ENCODE results near the gene OR6X1.
"Not testable (repeated sequence)": the region's sequence is repeated elsewhere in the genome, so short reads cannot be mapped to it uniquely, and the experiment has no call there.

Gene OR6X1

DNA sequence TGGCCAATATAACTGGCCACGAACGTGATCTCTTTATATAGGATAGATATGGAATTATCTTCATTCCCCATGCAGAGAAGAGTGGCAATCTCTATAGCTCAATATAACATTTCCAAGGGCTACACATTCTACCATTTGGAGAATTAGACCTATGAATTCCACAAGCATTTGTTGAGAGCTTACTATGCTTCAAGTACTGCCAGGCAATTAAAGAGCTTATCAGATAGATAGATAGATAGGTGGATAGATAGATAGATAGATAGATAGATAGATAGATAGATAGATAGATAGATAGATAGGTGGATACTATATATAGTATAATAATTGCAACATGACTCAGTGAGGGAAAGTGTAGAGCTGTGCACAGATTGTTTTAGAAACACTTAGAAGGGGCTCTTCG is 1.5 kb upstream of the OR6X1 start:
- DNase-seq (ENCODE audit: low read depth): no peak
- TF ChIP-seq, protein P1, sequence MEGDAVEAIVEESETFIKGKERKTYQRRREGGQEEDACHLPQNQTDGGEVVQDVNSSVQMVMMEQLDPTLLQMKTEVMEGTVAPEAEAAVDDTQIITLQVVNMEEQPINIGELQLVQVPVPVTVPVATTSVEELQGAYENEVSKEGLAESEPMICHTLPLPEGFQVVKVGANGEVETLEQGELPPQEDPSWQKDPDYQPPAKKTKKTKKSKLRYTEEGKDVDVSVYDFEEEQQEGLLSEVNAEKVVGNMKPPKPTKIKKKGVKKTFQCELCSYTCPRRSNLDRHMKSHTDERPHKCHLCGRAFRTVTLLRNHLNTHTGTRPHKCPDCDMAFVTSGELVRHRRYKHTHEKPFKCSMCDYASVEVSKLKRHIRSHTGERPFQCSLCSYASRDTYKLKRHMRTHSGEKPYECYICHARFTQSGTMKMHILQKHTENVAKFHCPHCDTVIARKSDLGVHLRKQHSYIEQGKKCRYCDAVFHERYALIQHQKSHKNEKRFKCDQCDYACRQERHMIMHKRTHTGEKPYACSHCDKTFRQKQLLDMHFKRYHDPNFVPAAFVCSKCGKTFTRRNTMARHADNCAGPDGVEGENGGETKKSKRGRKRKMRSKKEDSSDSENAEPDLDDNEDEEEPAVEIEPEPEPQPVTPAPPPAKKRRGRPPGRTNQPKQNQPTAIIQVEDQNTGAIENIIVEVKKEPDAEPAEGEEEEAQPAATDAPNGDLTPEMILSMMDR (IDR thresholded peaks at IDR 0.05; ENCODE audit: insufficient read depth, low read depth, low read length, missing control alignments): no peak
- H3K4me3 ChIP-seq (ENCODE audit: low read length): no peak overlapping the region

DNA sequence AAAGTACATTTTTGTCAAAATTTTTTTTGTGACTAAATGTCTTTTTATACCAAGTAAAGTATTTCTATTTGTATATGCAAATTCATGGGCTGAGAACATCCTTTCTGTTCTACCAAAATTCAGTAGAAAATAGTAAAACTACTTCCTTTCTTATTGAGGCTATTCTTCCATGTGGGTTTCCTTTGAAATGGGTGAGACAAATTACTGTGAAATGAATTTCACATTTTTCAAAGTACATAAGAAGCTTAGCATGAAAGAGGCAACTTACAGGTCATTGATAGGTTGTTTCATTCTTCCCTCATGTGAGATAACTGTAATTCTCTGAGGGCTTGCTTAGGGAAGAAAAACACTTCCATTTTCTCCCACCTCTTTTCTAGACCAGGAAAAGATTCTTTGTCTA is 1.0 kb upstream of the OR6X1 start:
- no peak for DNase-seq (ENCODE audit: low read depth)
- no peak overlapping the region for H3K4me3 ChIP-seq (ENCODE audit: low read length)
- TF ChIP-seq, protein P1 (IDR thresholded peaks at IDR 0.05; ENCODE audit: insufficient read depth, low read depth, low read length, missing control alignments): no peak

DNA sequence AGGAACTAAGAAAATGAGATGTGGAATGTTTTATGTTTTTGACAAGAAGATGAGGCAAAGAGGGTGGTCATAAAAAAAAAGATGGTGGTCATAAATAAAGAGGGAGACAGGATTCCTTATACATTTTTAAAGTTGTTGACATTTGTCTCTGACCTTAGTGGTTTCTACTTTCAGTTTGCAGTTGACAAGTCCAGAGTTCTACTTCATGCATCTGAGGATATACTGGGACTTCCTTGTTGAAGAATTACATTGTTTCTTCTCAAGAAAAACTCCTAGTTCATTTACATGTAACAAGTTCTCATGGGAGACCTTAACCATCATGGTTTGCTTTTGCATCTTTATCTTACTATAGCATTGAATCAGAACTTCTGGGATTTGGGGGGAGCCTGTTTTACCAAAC is 1.2 kb downstream of the OR6X1 start:
- DNase-seq (ENCODE audit: low read depth): no peak
- TF ChIP-seq, protein P1 (IDR thresholded peaks at IDR 0.05; ENCODE audit: insufficient read depth, low read depth, low read length, missing control alignments): no peak
- H3K4me3 ChIP-seq (ENCODE audit: low read length): no peak overlapping the region

DNA sequence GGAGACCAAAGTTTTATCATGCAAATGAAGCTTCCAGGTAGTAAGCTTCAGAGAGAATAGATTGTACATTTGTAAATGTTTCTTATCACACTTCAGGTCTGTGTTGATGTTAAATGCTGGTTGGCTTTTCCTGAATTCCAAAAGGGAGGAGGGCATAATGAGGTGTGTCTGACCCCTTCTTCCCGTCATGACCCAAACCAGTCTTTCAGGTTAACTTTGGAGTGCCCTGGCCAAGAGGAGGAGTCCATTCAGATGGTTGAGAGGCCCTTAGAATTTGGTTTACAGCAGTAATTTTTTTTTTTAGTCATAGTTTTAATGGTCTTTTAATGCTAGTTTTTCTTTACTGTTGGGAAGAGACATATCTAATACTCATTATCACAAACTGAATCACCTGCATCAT is 2.5 kb downstream of the OR6X1 start:
- H3K4me3 ChIP-seq (ENCODE audit: low read length): no peak overlapping the region
- TF ChIP-seq, protein P1 (IDR thresholded peaks at IDR 0.05; ENCODE audit: insufficient read depth, low read depth, low read length, missing control alignments): no peak
- DNase-seq (ENCODE audit: low read depth): peak; percentile 23

DNA sequence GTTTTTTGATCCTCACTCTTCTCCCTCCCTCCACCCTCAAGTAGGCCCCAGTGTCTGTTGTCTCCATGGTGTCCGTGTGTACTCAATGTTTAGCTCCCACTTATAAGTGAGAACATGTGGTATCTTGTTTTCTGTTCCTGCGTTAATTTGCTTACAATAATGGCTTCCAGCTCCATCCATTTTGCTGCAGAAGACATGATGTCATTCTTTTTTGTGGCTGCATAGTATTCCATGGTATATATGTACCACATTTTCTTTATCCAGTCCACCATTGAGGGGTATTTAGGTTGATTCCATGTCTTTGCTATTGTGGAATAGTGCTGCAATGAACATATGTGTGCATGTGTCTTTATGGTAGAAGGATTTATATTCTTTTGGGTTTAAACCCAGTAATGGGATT is 6.0 kb downstream of the OR6X1 start:
- not testable (repeated sequence) for DNase-seq (ENCODE audit: low read depth); H3K4me3 ChIP-seq (ENCODE audit: low read length)

DNA sequence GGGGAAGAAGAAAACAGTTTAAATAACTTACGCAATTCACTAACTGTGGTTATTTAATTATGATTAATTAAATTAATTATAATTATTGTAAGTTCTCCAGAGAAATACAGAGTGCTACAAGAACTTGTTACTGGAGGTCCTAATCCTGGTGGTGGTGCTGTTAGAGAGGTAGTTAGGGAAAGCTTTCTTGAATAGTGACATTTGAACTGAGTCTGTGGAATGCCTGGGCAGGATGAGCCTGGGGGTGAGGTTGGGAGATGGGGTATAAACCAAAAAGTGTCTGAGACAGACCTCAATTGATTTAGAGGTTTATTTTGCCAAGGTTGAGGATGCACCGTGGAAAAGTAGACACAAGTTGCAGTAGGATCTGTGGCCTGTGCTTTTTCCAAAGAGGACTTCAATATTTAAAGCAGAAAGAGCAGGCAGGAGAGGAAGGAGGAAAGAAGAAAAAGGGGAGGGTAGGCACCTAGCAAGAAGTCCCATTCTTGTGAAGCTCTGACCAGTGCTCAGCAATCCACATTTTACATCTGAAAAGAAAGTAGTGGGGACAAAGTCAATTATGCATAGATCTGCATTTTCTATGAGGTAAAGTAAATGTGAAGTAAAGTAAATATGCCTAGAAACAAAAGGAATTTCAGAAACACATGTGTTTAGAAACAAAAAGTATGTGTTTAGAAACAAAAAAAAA is 8.4 kb downstream of the OR6X1 start:
- TF ChIP-seq, protein P1 (IDR thresholded peaks at IDR 0.05; ENCODE audit: insufficient read depth, low read depth, low read length, missing control alignments): no peak
- no peak for DNase-seq (ENCODE audit: low read depth)

DNA sequence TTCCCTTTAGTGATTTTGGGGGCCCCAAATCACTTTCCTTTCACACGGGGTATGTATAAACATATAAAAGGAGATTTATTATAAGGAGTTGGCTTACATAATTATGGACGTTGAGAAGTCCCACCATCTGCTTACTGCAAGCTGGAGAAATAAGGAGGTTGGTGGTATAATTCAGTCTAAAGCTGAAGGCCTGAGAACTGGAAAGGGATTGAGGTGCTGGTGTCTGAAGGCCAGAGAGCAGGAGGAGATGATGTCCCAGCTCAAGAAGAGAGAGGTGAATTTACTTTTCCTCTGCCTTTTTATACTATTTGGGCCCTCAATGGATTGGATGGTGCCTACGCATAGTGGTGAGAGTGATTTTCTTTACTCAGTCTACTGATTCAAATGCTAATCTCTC is 11.6 kb downstream of the OR6X1 start:
- TF ChIP-seq, protein P1 (IDR thresholded peaks at IDR 0.05; ENCODE audit: insufficient read depth, low read depth, low read length, missing control alignments): no peak
- DNase-seq (ENCODE audit: low read depth): no peak
- no peak overlapping the region for H3K4me3 ChIP-seq (ENCODE audit: low read length)

More for the DNA sequence above, 8.4 kb downstream of the OR6X1 start:
- no peak overlapping the region for H3K4me3 ChIP-seq (ENCODE audit: low read length)
